Right lobe of liver (tissue), 6 donors: ENCODE data around the gene CREB5. TPM values are rescaled to one million over a fixed set of nuclear protein-coding genes. Genes with fewer than 3 reads are reported as not detected.

Experiments
- ATAC-seq, 4 donors: fragments of 200-7000 bp; cut with Tn5 transposase; one replicate each; pipeline ENCODE4 v1.9.1; 2020; ENCODE audit warnings: mild to moderate bottlenecking in 4 of 4, moderate library complexity in 4 of 4
- DNase-seq, 3 donors: peaks; one replicate each; pipeline ENCODE4 v3.0.0-alpha.2; 2020
- H3K27ac ChIP-seq, 3 donors: fragments of 200-600 bp; one replicate each; pipeline ENCODE4 v1.8.0; 2022
- H3K27me3 ChIP-seq, 2 donors: fragments of 200-600 bp; one replicate each; pipeline ENCODE4 v1.8.0; 2022
- H3K36me3 ChIP-seq, 4 donors: fragments of 200-600 bp; sonication (generic) in 1 of 4; one replicate each; pipeline versions ENCODE4 v1.5.1 to v1.8.0; 2017 to 2022; ENCODE audit warnings: control low read depth in 1 of 4
- H3K4me1 ChIP-seq, 4 donors: fragments of 200-600 bp; sonication (generic) in 1 of 4; one replicate each; pipeline versions ENCODE4 v1.5.1 to v1.8.0; 2017 to 2022; ENCODE audit warnings: control low read depth in 1 of 4
- H3K4me3 ChIP-seq, 3 donors: fragments of 200-600 bp; one replicate each; pipeline ENCODE4 v1.8.0; 2022
- H3K9me3 ChIP-seq, 4 donors: fragments of 200-600 bp; sonication (generic) in 1 of 4; one replicate each; pipeline versions ENCODE4 v1.5.1 to v1.8.0; 2017 to 2022; ENCODE audit warnings: control low read depth in 1 of 4
- POLR2A ChIP-seq: fragments of 450-650 bp; IDR thresholded peaks from one replicate; pipeline ENCODE4 v1.6.1; 2017; ENCODE audit warnings: antibody characterized with exemption, mild to moderate bottlenecking
- WGBS: methylation state at CpG from one replicate; pipeline ENCODE4 v1.1.6; 2018; ENCODE audit warnings: low coverage, low lambda C conversion rate; ENCODE audit not compliant: insufficient coverage; ENCODE audit errors: missing lambda C conversion rate; 5-methylcytosine and 5-hydroxymethylcytosine counted together
- intact Hi-C, 2 donors: fragments of 100-400 bp; cut with DNase I; formaldehyde crosslinking; loops; one replicate each; pipeline versions ENCODE4 v1.11.2 to v1.14.1; 2022
- total RNA-seq, 6 experiments: library from RNA; depleted of rRNA in 2 of 6; stranded (reverse); fragments of >200 nt in 2 of 6; fragmentation: NEBNext Ultra II Directional in 3 of 6; extraction: Animal tissue kit (Norgen Biotek cat#: 25700) in 3 of 6; gene quantifications; one replicate each; pipeline versions ENCODE4 v1.1.0 to v1.2.4, GENCODE V29; 2016 to 2023
- TF ChIP-seq, protein P1 (sequence below), 4 donors: fragments of 200-600 bp in 3 of 4; fragments of 450-650 bp in 1 of 4; IDR thresholded peaks; one replicate each; pipeline versions ENCODE4 v1.5.1 to v1.8.0; 2016 to 2022; ENCODE audit warnings: antibody characterized with exemption in 4 of 4, mild to moderate bottlenecking in 2 of 4
- donor health status: DM: no; HTN: yes; CAD: no.
- donor health status: DM: no; HTN: no; CAD: no.
- donor health status: DM: no; HTN: no; CAD: no.
- donor health status: DM: no; HTN: yes; CAD: no.
- donor health status: DM: no; HTN: yes; CAD: no.

The CREB5 gene
- total RNA-seq, 6 experiments from 2014 or later, result 0.48 to 6.3 (median 1.4) TPM

DNA sequence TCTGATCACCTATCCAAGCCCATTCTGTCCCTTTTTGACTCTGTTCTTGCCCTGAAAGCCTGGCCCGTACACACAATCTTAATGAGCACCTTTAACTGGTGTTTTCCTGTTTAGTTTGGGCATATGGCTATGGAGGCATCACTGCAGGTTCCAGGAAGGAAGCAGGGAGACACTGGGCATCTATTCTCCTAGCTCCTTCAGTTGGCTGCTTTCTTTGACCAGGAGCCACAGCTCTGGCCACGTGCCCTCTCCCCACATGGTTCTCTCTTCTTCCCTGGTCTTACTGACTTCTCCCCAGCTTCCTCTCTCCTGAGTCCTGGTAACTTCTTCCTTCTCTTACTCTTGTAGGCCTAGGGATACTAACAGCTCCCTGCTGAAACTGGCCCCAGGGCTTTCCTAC, 144.4 kb downstream of the CREB5 start:
- WGBS, result 52% methylated on average over 2 of the region's 2 CpGs
- no peak for ATAC-seq
- no peak for DNase-seq
- no peaks in the 10 kb centered on the region for H3K9me3 ChIP-seq
- no peak overlapping the region for H3K4me3 ChIP-seq
- H3K36me3 ChIP-seq, result no peaks in the 10 kb centered on the region
- peaks cover 0 to 9% of the 10 kb centered on the region in 2 donors for H3K27me3 ChIP-seq
- no peak overlapping the region for H3K27ac ChIP-seq
- H3K4me1 ChIP-seq, result no peaks in the 10 kb centered on the region
- intact Hi-C loops, result no loop called here
- no peak for TF ChIP-seq POLR2A
- TF ChIP-seq, protein P1, sequence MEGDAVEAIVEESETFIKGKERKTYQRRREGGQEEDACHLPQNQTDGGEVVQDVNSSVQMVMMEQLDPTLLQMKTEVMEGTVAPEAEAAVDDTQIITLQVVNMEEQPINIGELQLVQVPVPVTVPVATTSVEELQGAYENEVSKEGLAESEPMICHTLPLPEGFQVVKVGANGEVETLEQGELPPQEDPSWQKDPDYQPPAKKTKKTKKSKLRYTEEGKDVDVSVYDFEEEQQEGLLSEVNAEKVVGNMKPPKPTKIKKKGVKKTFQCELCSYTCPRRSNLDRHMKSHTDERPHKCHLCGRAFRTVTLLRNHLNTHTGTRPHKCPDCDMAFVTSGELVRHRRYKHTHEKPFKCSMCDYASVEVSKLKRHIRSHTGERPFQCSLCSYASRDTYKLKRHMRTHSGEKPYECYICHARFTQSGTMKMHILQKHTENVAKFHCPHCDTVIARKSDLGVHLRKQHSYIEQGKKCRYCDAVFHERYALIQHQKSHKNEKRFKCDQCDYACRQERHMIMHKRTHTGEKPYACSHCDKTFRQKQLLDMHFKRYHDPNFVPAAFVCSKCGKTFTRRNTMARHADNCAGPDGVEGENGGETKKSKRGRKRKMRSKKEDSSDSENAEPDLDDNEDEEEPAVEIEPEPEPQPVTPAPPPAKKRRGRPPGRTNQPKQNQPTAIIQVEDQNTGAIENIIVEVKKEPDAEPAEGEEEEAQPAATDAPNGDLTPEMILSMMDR (IDR thresholded peaks at IDR 0.05), result no peak

DNA sequence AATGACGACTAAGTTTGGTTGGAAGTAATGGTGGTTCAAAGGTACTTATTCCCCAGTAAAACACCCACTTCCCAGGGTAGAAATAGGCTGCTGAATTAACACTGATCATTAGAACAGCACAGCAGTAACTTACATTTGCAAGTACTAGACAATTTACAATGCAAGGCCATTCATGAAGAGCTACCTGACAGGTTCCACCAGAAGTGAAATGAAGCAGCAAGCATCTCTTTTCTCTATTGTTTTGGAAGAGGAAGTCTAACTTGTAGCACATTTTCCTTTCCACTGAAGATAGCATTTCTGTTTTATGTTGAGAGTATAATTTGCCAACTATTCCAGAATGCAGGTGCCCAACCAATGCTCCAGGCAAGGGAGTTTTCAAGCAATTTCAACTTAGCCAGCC, 145.9 kb downstream of the CREB5 start:
- intact Hi-C loops, result no loop called here
- Histone ChIP-seq H3K36me3 (no peaks in the 10 kb centered on the region), H3K4me3 (no peak overlapping the region), H3K27ac (no peak overlapping the region), H3K27me3 (peaks cover 0 to 11% of the 10 kb centered on the region in 2 donors), H3K4me1 (no peaks in the 10 kb centered on the region), H3K9me3 (no peaks in the 10 kb centered on the region)
- TF ChIP-seq, protein P1 (IDR thresholded peaks at IDR 0.05), result no peak
- no peak for TF ChIP-seq POLR2A
- WGBS, result 55% methylated on average over 1 of the region's 1 CpG
- ATAC-seq (no peak), DNase-seq (no peak)

DNA sequence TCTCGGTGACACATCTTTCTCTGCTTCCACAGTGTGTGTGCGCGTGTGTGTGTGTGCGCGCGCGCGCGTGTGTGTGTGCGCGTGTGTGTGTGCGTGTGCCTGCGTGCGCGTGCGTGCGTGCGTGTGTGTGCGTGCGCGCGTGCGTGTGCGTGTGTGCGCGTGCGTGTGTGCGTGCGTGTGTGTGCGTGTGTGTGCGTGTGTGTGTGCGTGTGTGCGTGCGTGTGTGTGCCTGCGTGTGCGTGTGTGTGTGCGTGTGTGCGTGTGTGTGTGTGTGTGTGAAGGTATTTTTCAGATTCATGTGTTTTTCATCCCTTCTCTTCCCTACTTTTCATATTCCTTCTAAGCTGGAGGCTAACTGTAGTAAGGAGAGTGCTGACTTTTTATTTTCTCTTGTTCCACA, 148.4 kb downstream of the CREB5 start:
- intact Hi-C loops, result no loop called here
- WGBS, result 21% methylated on average over 22 of the region's 38 CpGs

DNA sequence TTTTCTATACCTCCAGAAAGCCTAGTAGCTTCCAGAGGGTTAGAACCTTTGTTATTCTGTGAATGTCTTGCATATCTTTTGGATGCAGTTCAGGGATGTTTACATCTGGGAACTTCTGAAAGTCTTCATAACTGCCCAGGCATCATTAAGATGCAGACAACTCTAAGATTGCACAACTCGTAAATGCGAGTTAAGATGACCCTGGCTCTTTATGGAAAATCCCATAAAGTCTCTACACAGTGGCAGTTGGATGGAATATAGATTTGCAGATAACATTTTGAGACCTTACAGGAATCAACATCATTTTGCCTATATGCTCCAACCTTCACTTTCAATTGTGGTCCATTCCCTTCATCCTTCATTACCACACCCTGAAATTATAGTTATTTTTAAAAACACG, 151.7 kb downstream of the CREB5 start:
- Histone ChIP-seq H3K36me3 (no peaks in the 10 kb centered on the region), H3K27me3 (peaks cover 0 to 7% of the 10 kb centered on the region in 2 donors), H3K27ac (no peak overlapping the region), H3K4me3 (no peak overlapping the region), H3K4me1 (no peaks in the 10 kb centered on the region), H3K9me3 (no peaks in the 10 kb centered on the region)
- 37% methylated on average over 3 of the region's 3 CpGs for WGBS
- TF ChIP-seq, protein P1 (IDR thresholded peaks at IDR 0.05), result no peak
- TF ChIP-seq POLR2A, result no peak
- ATAC-seq (no peak), DNase-seq (no peak)
- intact Hi-C loops, result no loop called here

More for the DNA sequence above, 148.4 kb downstream of the CREB5 start:
- no peaks in the 10 kb centered on the region for H3K4me1 ChIP-seq
- H3K4me3 ChIP-seq, result no peak overlapping the region
- peaks cover 0 to 11% of the 10 kb centered on the region in 2 donors for H3K27me3 ChIP-seq
- no peaks in the 10 kb centered on the region for H3K9me3 ChIP-seq
- TF ChIP-seq POLR2A, result no peak
- TF ChIP-seq, protein P1 (IDR thresholded peaks at IDR 0.05), result no peak
- no peaks in the 10 kb centered on the region for H3K36me3 ChIP-seq
- no peak for ATAC-seq
- no peak for DNase-seq
- H3K27ac ChIP-seq, result no peak overlapping the region
